OCI-LY1 (cell line): Measurements from ENCODE around the gene ELK3.

Experiments
- CTCF ChIP-seq: fragments of 200-600 bp; sonication (generic), shearing (Covaris generic); IDR thresholded peaks from 2 replicates; pipeline ENCODE4 v1.5.1; 2017; ENCODE audit warnings: mild to moderate bottlenecking, antibody characterized with exemption, low read length, moderate library complexity, mixed read lengths
- EZH2 ChIP-seq: fragments of 200-600 bp; sonication (generic), shearing (Covaris generic); IDR thresholded peaks from 2 replicates; pipeline ENCODE4 v1.8.0; 2017; ENCODE audit warnings: borderline replicate concordance, mixed run types, mild to moderate bottlenecking, antibody characterized with exemption, low read length, moderate library complexity, mixed read lengths

DNA sequence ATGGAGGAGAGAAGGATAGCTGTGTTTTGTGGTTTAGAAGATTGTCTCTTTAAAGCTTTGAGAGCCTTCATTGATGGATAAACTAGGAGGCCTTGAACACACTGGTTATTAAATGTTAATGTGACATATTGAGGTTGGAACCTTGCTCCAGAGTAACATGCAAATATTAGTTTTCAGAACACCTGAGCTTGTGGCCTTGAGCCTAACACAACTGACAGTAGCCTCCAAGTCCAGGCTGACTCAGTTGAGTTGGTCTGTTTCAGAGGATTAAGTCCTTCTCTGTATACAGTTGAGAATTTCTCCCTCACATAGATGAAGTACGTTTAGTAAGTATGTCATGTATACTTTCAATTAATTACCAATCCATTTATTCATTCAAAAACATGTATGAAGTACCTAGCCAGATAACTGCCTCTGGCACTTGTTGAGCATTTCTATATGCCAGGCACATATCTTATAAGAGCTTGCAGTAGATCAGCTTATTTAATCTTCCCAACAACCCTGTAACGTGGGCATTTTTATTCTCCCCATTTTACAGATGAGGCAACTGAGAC is 63.5 kb downstream of the ELK3 start:
- no peak for TF ChIP-seq CTCF
- no peak for TF ChIP-seq EZH2
